WTC11 (cell line): ENCODE data around the gene PLA2G4A. TPM values are rescaled to one million over a fixed set of nuclear protein-coding genes. Genes with fewer than 3 reads are reported as not detected.

Experiments
- ATAC-seq: fragments of 200-7000 bp; cut with Tn5 transposase; 2 replicates; pipeline ENCODE4 v1.10.0; 2021; ENCODE audit warnings: mild to moderate bottlenecking, moderate library complexity
- CTCF ChIA-PET: fragments of 300-600 bp; sonication (Branson Sonifier 250); formaldehyde crosslinking; loops from one replicate; lab custom pipeline; 2021; ENCODE audit warnings: antibody characterized with exemption; lab: Charles Lee
- POLR2A ChIA-PET: fragments of 350-600 bp; sonication (Branson Sonifier 250); formaldehyde crosslinking; loops from one replicate; lab custom pipeline; 2021; ENCODE audit warnings: antibody characterized with exemption; lab: Charles Lee
- DNase-seq: peaks from one replicate; pipeline ENCODE4 v3.0.0; 2021; ENCODE audit warnings: low spot score
- H3K27ac Mint-ChIP-seq: 2 replicates; pipeline ENCODE4 v1.8.0; 2021; ENCODE audit warnings: mixed read lengths
- H3K27me3 Mint-ChIP-seq: 2 replicates; pipeline ENCODE4 v1.8.0; 2021; ENCODE audit warnings: low read depth, mild to moderate bottlenecking, moderate library complexity, mixed read lengths
- H3K36me3 Mint-ChIP-seq: 2 replicates; pipeline ENCODE4 v1.8.0; 2021; ENCODE audit warnings: mixed read lengths
- H3K4me1 Mint-ChIP-seq: 2 replicates; pipeline ENCODE4 v1.8.0; 2022; ENCODE audit warnings: mixed read lengths
- H3K4me3 Mint-ChIP-seq: 2 replicates; pipeline ENCODE4 v1.8.0; 2021; ENCODE audit warnings: mild to moderate bottlenecking, moderate library complexity, mixed read lengths
- H3K9me3 Mint-ChIP-seq: 2 replicates; pipeline ENCODE4 v1.8.0; 2021; ENCODE audit warnings: mixed read lengths
- AR ChIP-seq: fragments of 250-450 bp; sonication (Bioruptor Pico); IDR thresholded peaks from 2 replicates; pipeline ENCODE4 v1.9.0; 2021; ENCODE audit warnings: mild to moderate bottlenecking
- ATF1 ChIP-seq: sonication (generic); formaldehyde crosslinking; IDR thresholded peaks from 2 replicates; pipeline ENCODE4 v1.8.1; 2023; ENCODE audit warnings: mild to moderate bottlenecking, moderate library complexity, missing genetic modification reagents
- CBFB ChIP-seq: sonication (generic); formaldehyde crosslinking; IDR thresholded peaks from 2 replicates; pipeline ENCODE4 v1.8.1; 2022; ENCODE audit warnings: mild to moderate bottlenecking, low read depth, missing genetic modification reagents
- CREB1 ChIP-seq: sonication (generic); formaldehyde crosslinking; IDR thresholded peaks from 2 replicates; pipeline ENCODE4 v1.8.0; 2023; ENCODE audit warnings: mild to moderate bottlenecking, missing genetic modification reagents
- E2F4 ChIP-seq: sonication (generic); formaldehyde crosslinking; IDR thresholded peaks from 2 replicates; pipeline ENCODE4 v1.8.1; 2022; ENCODE audit warnings: low read depth, mild to moderate bottlenecking, moderate library complexity, missing genetic modification reagents, borderline replicate concordance
- ELF4 ChIP-seq: sonication (generic); formaldehyde crosslinking; IDR thresholded peaks from 2 replicates; pipeline ENCODE4 v1.8.1; 2022; ENCODE audit warnings: low read depth, mild to moderate bottlenecking, moderate library complexity, missing genetic modification reagents
- ETV6 ChIP-seq: sonication (generic); formaldehyde crosslinking; IDR thresholded peaks from 2 replicates; pipeline ENCODE4 v1.8.1; 2022; ENCODE audit warnings: mild to moderate bottlenecking, missing genetic modification reagents
- JAZF1 ChIP-seq: fragments of 250-450 bp; sonication (Bioruptor Pico); IDR thresholded peaks from 2 replicates; pipeline ENCODE4 v1.9.0; 2021; ENCODE audit warnings: moderate library complexity, mild to moderate bottlenecking, inconsistent platforms
- NFE2L1 ChIP-seq: sonication (generic); formaldehyde crosslinking; IDR thresholded peaks from 2 replicates; pipeline ENCODE4 v1.8.1; 2023; ENCODE audit warnings: missing genetic modification reagents
- NFYB ChIP-seq: sonication (generic); formaldehyde crosslinking; conservative IDR thresholded peaks from 2 replicates; pipeline ENCODE4 v1.8.0; 2022; ENCODE audit warnings: low read depth, missing genetic modification reagents
- RELA ChIP-seq: sonication (generic); formaldehyde crosslinking; IDR thresholded peaks from 2 replicates; pipeline ENCODE4 v1.8.1; 2022; ENCODE audit warnings: missing genetic modification reagents, mild to moderate bottlenecking, borderline replicate concordance
- SP1 ChIP-seq: sonication (generic); formaldehyde crosslinking; conservative IDR thresholded peaks from 2 replicates; pipeline ENCODE4 v1.8.1; 2022; ENCODE audit warnings: missing genetic modification reagents
- ZNF138 ChIP-seq: sonication (generic); formaldehyde crosslinking; conservative IDR thresholded peaks from 2 replicates; pipeline ENCODE4 v1.8.1; 2022; ENCODE audit warnings: mild to moderate bottlenecking, moderate library complexity, missing genetic modification reagents
- ZNF232 ChIP-seq: sonication (generic); formaldehyde crosslinking; IDR thresholded peaks from 2 replicates; pipeline ENCODE4 v1.8.0; 2022; ENCODE audit warnings: mild to moderate bottlenecking, missing genetic modification reagents
- ZNF317 ChIP-seq: sonication (generic); formaldehyde crosslinking; IDR thresholded peaks from 2 replicates; pipeline ENCODE4 v1.8.1; 2023; ENCODE audit warnings: low read depth, mild to moderate bottlenecking, moderate library complexity, missing genetic modification reagents, borderline replicate concordance
- ZSCAN18 ChIP-seq: fragments of 250-450 bp; sonication (Bioruptor Pico); IDR thresholded peaks from 2 replicates; pipeline ENCODE4 v2.1.2; 2022; ENCODE audit warnings: mild to moderate bottlenecking, moderate library complexity
- total RNA-seq: library from RNA; stranded (reverse); gene quantifications from 3 replicates; pipeline ENCODE4 v1.2.3, GENCODE V29; 2021
- TF ChIP-seq, protein P1 (sequence below): sonication (generic); formaldehyde crosslinking; IDR thresholded peaks from 2 replicates; pipeline ENCODE4 v1.8.0; 2023; ENCODE audit warnings: mild to moderate bottlenecking, missing genetic modification reagents
- TF ChIP-seq, protein P2 (sequence below): fragments of 250-450 bp; sonication (Bioruptor Pico); conservative IDR thresholded peaks from 2 replicates; pipeline ENCODE4 v1.9.0; 2021; ENCODE audit warnings: mild to moderate bottlenecking
- TF ChIP-seq, protein P3 (sequence below): sonication (generic); formaldehyde crosslinking; IDR thresholded peaks from 2 replicates; pipeline ENCODE4 v1.8.1; 2023; ENCODE audit warnings: mild to moderate bottlenecking, missing genetic modification reagents, moderate library complexity
- TF ChIP-seq, protein P4 (sequence below): sonication (generic); formaldehyde crosslinking; IDR thresholded peaks from 2 replicates; pipeline ENCODE4 v1.8.0; 2022; ENCODE audit warnings: mild to moderate bottlenecking, missing genetic modification reagents

PLA2G4A gene
- total RNA-seq, 1 experiment from 2014 or later = 1.3 TPM

DNA sequence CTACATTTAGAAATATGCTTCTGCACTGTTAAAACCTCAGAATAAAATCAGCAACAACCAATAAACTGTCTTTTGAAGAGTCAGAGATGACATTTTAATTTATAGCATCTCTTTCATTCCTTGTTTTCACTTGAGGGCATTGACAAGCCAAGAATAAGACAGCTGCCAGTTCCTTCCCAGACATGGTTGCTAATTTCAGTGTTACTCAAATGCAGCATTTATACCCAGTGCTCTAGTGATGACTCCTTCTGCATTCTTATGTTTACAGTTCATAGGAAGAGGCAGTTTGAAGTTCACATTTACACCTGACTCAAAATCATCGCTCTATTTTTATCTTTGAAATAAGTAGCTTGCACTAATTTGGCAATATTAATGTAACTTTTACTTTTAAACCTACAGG is 44.9 kb downstream of the PLA2G4A start (continued):
- TF ChIP-seq ETV6 (CRISPR knock-in tag) (no peak), RELA (no peak)

DNA sequence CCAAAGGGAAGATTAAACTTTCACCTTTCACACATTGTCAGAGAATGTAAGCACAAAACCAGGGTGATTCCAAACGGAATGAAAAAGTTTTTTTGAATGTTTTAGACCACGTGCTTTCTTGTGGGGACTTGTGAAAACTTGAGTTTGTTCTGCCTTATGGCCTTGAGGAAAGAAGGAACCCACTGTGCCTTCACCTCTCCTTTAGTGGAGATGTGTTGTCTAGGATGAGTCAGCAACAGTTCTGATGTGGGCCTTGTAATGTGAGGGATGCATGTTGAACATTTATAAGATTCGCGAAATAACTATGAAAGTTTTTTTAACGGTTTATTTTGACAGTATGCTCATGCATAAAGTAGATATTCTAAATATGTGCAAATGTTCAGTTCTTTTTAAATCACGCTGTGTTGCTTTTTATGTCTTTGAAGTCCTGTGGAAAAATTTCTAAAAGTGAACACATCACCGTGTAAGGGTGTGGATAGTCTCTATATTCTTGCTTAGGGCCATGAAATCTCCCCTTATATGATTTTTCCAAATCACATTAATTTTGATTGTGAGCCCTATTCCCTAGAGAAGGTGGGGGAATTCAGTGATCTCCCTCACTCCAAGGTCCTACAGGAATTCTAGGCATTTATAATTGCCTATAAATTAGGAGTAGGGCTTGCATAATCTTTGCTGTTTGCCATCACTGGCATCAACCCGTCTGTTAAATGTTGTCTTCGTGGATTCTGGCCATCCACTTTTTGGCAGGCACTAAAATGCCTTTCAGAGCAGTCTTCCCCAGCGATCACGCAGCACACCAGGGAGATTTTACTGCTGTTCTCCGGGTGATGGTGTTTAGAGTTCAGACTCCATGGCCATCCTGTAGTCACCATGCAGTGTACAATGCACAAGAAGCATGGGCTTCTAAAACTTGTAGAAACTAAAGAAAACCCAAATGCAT is 47.4 kb downstream of the PLA2G4A start:
- Mint-ChIP-seq H3K27me3 (no peaks in the 10 kb centered on the region), H3K4me3 (no peak overlapping the region), H3K36me3 (no peaks in the 10 kb centered on the region), H3K4me1 (peaks cover 37% of the 10 kb centered on the region), H3K27ac (no peak overlapping the region; the same call in 1 of the 2 replicates), H3K9me3 (no peaks in the 10 kb centered on the region)
- TF ChIP-seq, protein P1, sequence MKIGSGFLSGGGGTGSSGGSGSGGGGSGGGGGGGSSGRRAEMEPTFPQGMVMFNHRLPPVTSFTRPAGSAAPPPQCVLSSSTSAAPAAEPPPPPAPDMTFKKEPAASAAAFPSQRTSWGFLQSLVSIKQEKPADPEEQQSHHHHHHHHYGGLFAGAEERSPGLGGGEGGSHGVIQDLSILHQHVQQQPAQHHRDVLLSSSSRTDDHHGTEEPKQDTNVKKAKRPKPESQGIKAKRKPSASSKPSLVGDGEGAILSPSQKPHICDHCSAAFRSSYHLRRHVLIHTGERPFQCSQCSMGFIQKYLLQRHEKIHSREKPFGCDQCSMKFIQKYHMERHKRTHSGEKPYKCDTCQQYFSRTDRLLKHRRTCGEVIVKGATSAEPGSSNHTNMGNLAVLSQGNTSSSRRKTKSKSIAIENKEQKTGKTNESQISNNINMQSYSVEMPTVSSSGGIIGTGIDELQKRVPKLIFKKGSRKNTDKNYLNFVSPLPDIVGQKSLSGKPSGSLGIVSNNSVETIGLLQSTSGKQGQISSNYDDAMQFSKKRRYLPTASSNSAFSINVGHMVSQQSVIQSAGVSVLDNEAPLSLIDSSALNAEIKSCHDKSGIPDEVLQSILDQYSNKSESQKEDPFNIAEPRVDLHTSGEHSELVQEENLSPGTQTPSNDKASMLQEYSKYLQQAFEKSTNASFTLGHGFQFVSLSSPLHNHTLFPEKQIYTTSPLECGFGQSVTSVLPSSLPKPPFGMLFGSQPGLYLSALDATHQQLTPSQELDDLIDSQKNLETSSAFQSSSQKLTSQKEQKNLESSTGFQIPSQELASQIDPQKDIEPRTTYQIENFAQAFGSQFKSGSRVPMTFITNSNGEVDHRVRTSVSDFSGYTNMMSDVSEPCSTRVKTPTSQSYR = no peak
- ChIA-PET POLR2A (no interaction called here), CTCF (interaction anchor here (1.0 kb wide), 1 partner anchor 153 kb away, joined by 5 read pairs; no protein-coding TSS in a partner anchor)
- ATAC-seq = no peak
- no peak for DNase-seq

DNA sequence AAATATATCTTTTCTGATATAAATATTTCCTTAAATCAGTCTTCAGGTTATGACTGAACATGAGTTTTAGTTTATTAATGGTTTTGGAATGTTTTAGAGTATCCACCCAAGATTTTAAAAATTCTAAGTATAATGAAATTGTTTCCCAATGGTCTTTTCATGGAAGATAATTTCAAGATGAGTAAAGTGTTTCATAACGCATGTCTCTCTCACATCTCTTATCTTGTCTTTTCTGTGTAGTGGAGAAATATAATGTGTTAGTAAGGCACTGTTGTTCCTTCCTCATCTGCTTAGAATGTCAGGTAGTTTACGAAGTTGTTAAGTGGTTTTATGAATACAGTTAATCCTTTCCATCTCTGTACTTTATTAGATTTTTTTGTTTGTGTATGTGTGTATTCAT is 49.6 kb downstream of the PLA2G4A start:
- POLR2A ChIA-PET = interaction anchor here (0.6 kb wide), 1 partner anchor 1117 kb away, joined by 3 read pairs; no protein-coding TSS in a partner anchor
- ATAC-seq (no peak), DNase-seq (no peak)
- no peaks in the 10 kb centered on the region for H3K9me3 Mint-ChIP-seq
- CTCF ChIA-PET = no interaction called here
- H3K36me3 Mint-ChIP-seq = no peaks in the 10 kb centered on the region
- no peaks in the 10 kb centered on the region for H3K27me3 Mint-ChIP-seq
- H3K4me3 Mint-ChIP-seq = no peak overlapping the region
- H3K27ac Mint-ChIP-seq = no peak overlapping the region
- H3K4me1 Mint-ChIP-seq = peaks cover 31% of the 10 kb centered on the region
- no peak for TF ChIP-seq NFYB (CRISPR knock-in tag)
- no peak for TF ChIP-seq ZSCAN18 (CRISPR knock-in tag)
- TF ChIP-seq, protein P2, sequence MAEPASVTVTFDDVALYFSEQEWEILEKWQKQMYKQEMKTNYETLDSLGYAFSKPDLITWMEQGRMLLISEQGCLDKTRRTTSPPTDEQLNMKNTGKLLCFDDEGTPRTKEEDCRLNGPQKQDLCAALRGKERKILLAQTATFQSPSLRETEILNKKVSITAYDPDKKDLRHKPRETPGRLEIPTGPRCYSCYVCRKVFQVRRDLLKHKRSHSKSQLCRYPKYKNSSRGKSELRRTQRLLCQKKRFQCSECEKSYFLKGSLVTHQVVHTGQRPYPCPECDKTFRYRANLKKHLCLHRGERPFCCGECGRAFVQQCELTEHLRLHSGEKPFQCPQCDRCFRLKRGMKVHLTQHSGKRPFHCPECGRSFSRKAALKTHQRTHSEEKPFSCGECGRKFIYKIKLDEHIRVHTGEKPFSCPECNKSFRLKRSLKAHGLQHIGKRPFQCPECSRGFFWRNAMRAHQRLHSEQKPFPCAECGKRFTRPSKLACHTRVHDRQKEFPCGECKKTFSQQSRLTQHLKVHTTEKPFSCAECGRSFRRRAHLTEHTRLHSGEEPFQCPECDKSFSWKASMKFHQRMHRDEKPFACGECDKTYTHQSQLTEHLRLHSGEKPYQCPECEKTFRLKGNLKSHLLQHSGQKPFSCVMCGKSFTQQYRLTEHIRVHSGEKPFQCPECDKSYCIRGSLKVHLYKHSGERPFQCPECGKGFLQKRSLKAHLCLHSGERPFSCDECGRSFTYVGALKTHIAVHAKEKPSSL (CRISPR knock-in tag) = no peak
- TF ChIP-seq CREB1 (CRISPR knock-in tag) = no peak
- TF ChIP-seq NFE2L1 (CRISPR knock-in tag) = no peak
- TF ChIP-seq, protein P3, sequence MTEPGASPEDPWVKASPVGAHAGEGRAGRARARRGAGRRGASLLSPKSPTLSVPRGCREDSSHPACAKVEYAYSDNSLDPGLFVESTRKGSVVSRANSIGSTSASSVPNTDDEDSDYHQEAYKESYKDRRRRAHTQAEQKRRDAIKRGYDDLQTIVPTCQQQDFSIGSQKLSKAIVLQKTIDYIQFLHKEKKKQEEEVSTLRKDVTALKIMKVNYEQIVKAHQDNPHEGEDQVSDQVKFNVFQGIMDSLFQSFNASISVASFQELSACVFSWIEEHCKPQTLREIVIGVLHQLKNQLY (CRISPR knock-in tag) = no peak
- TF ChIP-seq ZNF317 = no peak
- no peak for TF ChIP-seq ELF4 (CRISPR knock-in tag)
- TF ChIP-seq JAZF1 (CRISPR knock-in tag) = no peak
- TF ChIP-seq ATF1 (CRISPR knock-in tag) = no peak
- TF ChIP-seq ZNF138 (CRISPR knock-in tag) = no peak
- TF ChIP-seq ZNF232 (CRISPR knock-in tag) = no peak
- TF ChIP-seq SP1 (CRISPR knock-in tag) = no peak
- TF ChIP-seq, protein P4, sequence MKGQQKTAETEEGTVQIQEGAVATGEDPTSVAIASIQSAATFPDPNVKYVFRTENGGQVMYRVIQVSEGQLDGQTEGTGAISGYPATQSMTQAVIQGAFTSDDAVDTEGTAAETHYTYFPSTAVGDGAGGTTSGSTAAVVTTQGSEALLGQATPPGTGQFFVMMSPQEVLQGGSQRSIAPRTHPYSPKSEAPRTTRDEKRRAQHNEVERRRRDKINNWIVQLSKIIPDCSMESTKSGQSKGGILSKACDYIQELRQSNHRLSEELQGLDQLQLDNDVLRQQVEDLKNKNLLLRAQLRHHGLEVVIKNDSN (CRISPR knock-in tag) = no peak
- no peak for TF ChIP-seq AR (CRISPR knock-in tag)
- TF ChIP-seq CBFB (CRISPR knock-in tag) = no peak
- no peak for TF ChIP-seq E2F4 (CRISPR knock-in tag)
